H9 (cell line): ENCODE results near the gene ACOXL. TPM values are rescaled to one million over a fixed set of nuclear protein-coding genes. Genes with fewer than 3 reads are reported as not detected.

Experiments used
- DNase-seq: peaks from one replicate; pipeline ENCODE4 v3.0.0-alpha.2; 2017
- H2AFZ ChIP-seq: one replicate; pipeline ENCODE4 v1.6.1; 2013; ENCODE audit warnings: mild to moderate bottlenecking, low read length, control low read depth, moderate library complexity
- H2AK5ac ChIP-seq: 2 replicates; pipeline ENCODE4 v1.6.1; 2013; ENCODE audit warnings: low read length, control low read depth, mixed read lengths; ENCODE audit not compliant: insufficient read length
- H2BK120ac ChIP-seq: one replicate; pipeline ENCODE4 v1.6.1; 2013; ENCODE audit warnings: low read depth, mild to moderate bottlenecking, low read length, control low read depth, inconsistent platforms; ENCODE audit not compliant: poor library complexity, severe bottlenecking
- H2BK12ac ChIP-seq: 2 replicates; pipeline ENCODE4 v1.6.1; 2013; ENCODE audit warnings: low read length, control low read depth, mixed read lengths, low read depth; ENCODE audit not compliant: insufficient read length
- H2BK15ac ChIP-seq: 2 replicates; pipeline ENCODE4 v1.6.1; 2013; ENCODE audit warnings: low read depth, low read length, control low read depth
- H2BK20ac ChIP-seq: one replicate; pipeline ENCODE4 v1.6.1; 2013; ENCODE audit warnings: low read depth, mild to moderate bottlenecking, low read length, control low read depth, inconsistent platforms; ENCODE audit not compliant: poor library complexity, severe bottlenecking
- H2BK5ac ChIP-seq: 2 replicates; pipeline ENCODE4 v1.6.1; 2013; ENCODE audit warnings: low read length, control low read depth, mixed read lengths; ENCODE audit not compliant: insufficient read length
- H3K14ac ChIP-seq: 2 replicates; pipeline ENCODE4 v1.6.1; 2013; ENCODE audit warnings: low read length, control low read depth; ENCODE audit not compliant: insufficient read depth
- H3K18ac ChIP-seq: 2 replicates; pipeline ENCODE4 v1.6.1; 2013; ENCODE audit warnings: low read depth, mild to moderate bottlenecking, mixed read lengths, low read length, control low read depth; ENCODE audit not compliant: insufficient read length
- H3K23ac ChIP-seq: 2 replicates; pipeline ENCODE4 v1.6.1; 2013; ENCODE audit warnings: low read length, control low read depth, mixed read lengths, low read depth; ENCODE audit not compliant: insufficient read length
- H3K23me2 ChIP-seq: 2 replicates; pipeline ENCODE4 v1.6.1; 2013; ENCODE audit warnings: low read depth, mild to moderate bottlenecking, mixed read lengths, low read length, control low read depth; ENCODE audit not compliant: insufficient read length, poor library complexity, severe bottlenecking
- H3K27ac ChIP-seq: 2 replicates; pipeline ENCODE4 v1.5.1; 2013; ENCODE audit warnings: low read length, control low read depth, mixed read lengths, low read depth; ENCODE audit not compliant: insufficient read length
- H3K27me3 ChIP-seq: 2 replicates; pipeline ENCODE4 v1.6.1; 2013; ENCODE audit warnings: low read length, control low read depth, inconsistent platforms; ENCODE audit not compliant: insufficient read depth
- H3K4ac ChIP-seq: 2 replicates; pipeline ENCODE4 v1.6.1; 2013; ENCODE audit warnings: low read depth, mild to moderate bottlenecking, control low read depth, inconsistent platforms, low read length, moderate library complexity
- H3K4me1 ChIP-seq: 2 replicates; pipeline ENCODE4 v1.6.1; 2013; ENCODE audit warnings: low read length, control low read depth, inconsistent platforms; ENCODE audit not compliant: insufficient read depth
- H3K4me2 ChIP-seq: 2 replicates; pipeline ENCODE4 v1.6.1; 2013; ENCODE audit warnings: low read length, control low read depth, mixed read lengths; ENCODE audit not compliant: insufficient read length, insufficient read depth
- H3K56ac ChIP-seq: 2 replicates; pipeline ENCODE4 v1.6.1; 2013; ENCODE audit warnings: low read depth, mild to moderate bottlenecking, mixed read lengths, low read length, control low read depth; ENCODE audit not compliant: insufficient read length
- H3K79me1 ChIP-seq: 2 replicates; pipeline ENCODE4 v1.6.1; 2013; ENCODE audit warnings: low read depth, mild to moderate bottlenecking, moderate library complexity, low read length, control low read depth, inconsistent platforms; ENCODE audit not compliant: insufficient read depth, poor library complexity, severe bottlenecking
- H3K79me2 ChIP-seq: 2 replicates; pipeline ENCODE4 v1.6.1; 2013; ENCODE audit warnings: low read length, control low read depth, inconsistent platforms; ENCODE audit not compliant: insufficient read depth
- H3K9ac ChIP-seq: 2 replicates; pipeline ENCODE4 v1.6.1; 2013; ENCODE audit warnings: low read length, control low read depth, mixed read lengths; ENCODE audit not compliant: insufficient read length; ENCODE audit errors: extremely low read depth
- H3K9me3 ChIP-seq: one replicate; pipeline ENCODE4 v1.6.1; 2013; ENCODE audit warnings: low read depth, low read length, inconsistent platforms; ENCODE audit not compliant: control insufficient read depth
- H3T11ph ChIP-seq: one replicate; pipeline ENCODE4 v1.6.1; 2013; ENCODE audit warnings: mild to moderate bottlenecking, low read length, control low read depth, inconsistent platforms
- H4K20me1 ChIP-seq: one replicate; pipeline ENCODE4 v1.6.1; 2013; ENCODE audit not compliant: control insufficient read depth, insufficient read length, insufficient read depth
- H4K5ac ChIP-seq: 2 replicates; pipeline ENCODE4 v1.6.1; 2013; ENCODE audit warnings: low read depth, mild to moderate bottlenecking, mixed read lengths, low read length, control low read depth; ENCODE audit not compliant: insufficient read length
- H4K8ac ChIP-seq: replicated peaks from 2 replicates; pipeline ENCODE4 v1.6.1; 2013; ENCODE audit warnings: low read length, control low read depth, mixed read lengths, low read depth; ENCODE audit not compliant: insufficient read length
- H4K91ac ChIP-seq: 2 replicates; pipeline ENCODE4 v1.6.1; 2013; ENCODE audit warnings: low read depth, mild to moderate bottlenecking, moderate library complexity, mixed read lengths, low read length, control low read depth; ENCODE audit not compliant: insufficient read length
- H3K27ac Mint-ChIP-seq, 3 experiments: 2 replicates in 2 of 3; 3 replicates in 1 of 3; pipeline ENCODE4 v1.8.0; 2020 to 2021; ENCODE audit warnings: mixed read lengths in 3 of 3, mild to moderate bottlenecking in 1 of 3, moderate library complexity in 1 of 3
- H3K27me3 Mint-ChIP-seq: 2 replicates; pipeline ENCODE4 v1.8.0; 2021; ENCODE audit warnings: low read depth, mild to moderate bottlenecking, moderate library complexity, mixed read lengths
- H3K36me3 Mint-ChIP-seq, 3 experiments: 2 replicates in 2 of 3; 3 replicates in 1 of 3; pipeline ENCODE4 v1.8.0; 2020 to 2021; ENCODE audit warnings: low read depth in 3 of 3, mixed read lengths in 3 of 3; ENCODE audit not compliant: insufficient read depth in 1 of 3
- H3K4me1 Mint-ChIP-seq, 2 experiments: 2 replicates each; pipeline ENCODE4 v1.8.0; 2020; ENCODE audit warnings: mixed read lengths in 2 of 2
- H3K4me3 Mint-ChIP-seq, 2 experiments: 2 replicates in 1 of 2; 3 replicates in 1 of 2; pipeline ENCODE4 v1.8.0; 2020 to 2021; ENCODE audit warnings: mild to moderate bottlenecking in 2 of 2, mixed read lengths in 2 of 2, moderate library complexity in 1 of 2
- H3K9me3 Mint-ChIP-seq, 2 experiments: 2 replicates in 1 of 2; 3 replicates in 1 of 2; pipeline ENCODE4 v1.8.0; 2020; ENCODE audit warnings: mild to moderate bottlenecking in 2 of 2, mixed read lengths in 2 of 2, moderate library complexity in 1 of 2
- WGBS: extraction: QIAGEN DNeasy Blood & Tissue Kit; methylation state at CpG from one replicate; pipeline ENCODE4 v1.1.7; 2013; ENCODE audit warnings: missing lambda C conversion rate, low lambda C conversion rate, mixed read lengths; ENCODE audit not compliant: insufficient read length; ENCODE audit errors: extremely low coverage; 5-methylcytosine and 5-hydroxymethylcytosine counted together
- total RNA-seq: library from RNA; stranded (reverse); gene quantifications from 2 replicates; pipeline ENCODE4 v1.2.1, GENCODE V29; 2021
- TF ChIP-seq, protein P1 (sequence below): fragments of 200-600 bp; sonication (generic); conservative IDR thresholded peaks from 3 replicates; pipeline ENCODE4 v1.8.0; 2021; ENCODE audit warnings: antibody characterized with exemption, mild to moderate bottlenecking

The ACOXL gene
- total RNA-seq, 1 experiment from 2014 or later, result 37.6 TPM

GRCh38 chr2:110852051-110852450 lies 119.7 kb downstream of the ACOXL start:
- TF ChIP-seq, protein P1, sequence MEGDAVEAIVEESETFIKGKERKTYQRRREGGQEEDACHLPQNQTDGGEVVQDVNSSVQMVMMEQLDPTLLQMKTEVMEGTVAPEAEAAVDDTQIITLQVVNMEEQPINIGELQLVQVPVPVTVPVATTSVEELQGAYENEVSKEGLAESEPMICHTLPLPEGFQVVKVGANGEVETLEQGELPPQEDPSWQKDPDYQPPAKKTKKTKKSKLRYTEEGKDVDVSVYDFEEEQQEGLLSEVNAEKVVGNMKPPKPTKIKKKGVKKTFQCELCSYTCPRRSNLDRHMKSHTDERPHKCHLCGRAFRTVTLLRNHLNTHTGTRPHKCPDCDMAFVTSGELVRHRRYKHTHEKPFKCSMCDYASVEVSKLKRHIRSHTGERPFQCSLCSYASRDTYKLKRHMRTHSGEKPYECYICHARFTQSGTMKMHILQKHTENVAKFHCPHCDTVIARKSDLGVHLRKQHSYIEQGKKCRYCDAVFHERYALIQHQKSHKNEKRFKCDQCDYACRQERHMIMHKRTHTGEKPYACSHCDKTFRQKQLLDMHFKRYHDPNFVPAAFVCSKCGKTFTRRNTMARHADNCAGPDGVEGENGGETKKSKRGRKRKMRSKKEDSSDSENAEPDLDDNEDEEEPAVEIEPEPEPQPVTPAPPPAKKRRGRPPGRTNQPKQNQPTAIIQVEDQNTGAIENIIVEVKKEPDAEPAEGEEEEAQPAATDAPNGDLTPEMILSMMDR, result no peak
- no peak overlapping the region for H3K23ac ChIP-seq
- Mint-ChIP-seq H3K4me3 (no peak overlapping the region), H3K36me3 (peaks cover 9 to 48% (median 36%) of the 10 kb centered on the region in 3 experiments; a peak in 6 of 7 replicates), H3K27me3 (no peaks in the 10 kb centered on the region; the same call in 1 of the 2 replicates), H3K4me1 (peaks cover 20 to 35% of the 10 kb centered on the region in 2 experiments), H3K27ac (peak overlapping the region; percentile 42 to 65 (median 47); a peak in 5 of 7 replicates), H3K9me3 (no peaks in the 10 kb centered on the region)
- no peaks in the 10 kb centered on the region for H3K23me2 ChIP-seq
- H2BK20ac ChIP-seq, result no peak overlapping the region
- H3K9ac ChIP-seq, result no peak overlapping the region
- no peak overlapping the region for H2BK12ac ChIP-seq
- H3K14ac ChIP-seq, result no peak overlapping the region
- H4K91ac ChIP-seq, result no peak overlapping the region
- no peak overlapping the region for H3T11ph ChIP-seq
- no peak overlapping the region for H3K27ac ChIP-seq
- no peak overlapping the region for H2BK5ac ChIP-seq
- WGBS, result no CpG with 5 or more reads among the region's 11 CpGs
- no peaks in the 10 kb centered on the region for H3K27me3 ChIP-seq
- peaks cover 3% of the 10 kb centered on the region; the same call in 1 of the 2 replicates for H3K4me1 ChIP-seq
- no peak overlapping the region for H2AK5ac ChIP-seq
- no peak overlapping the region for H3K56ac ChIP-seq
- no peaks in the 10 kb centered on the region for H3K9me3 ChIP-seq
- no peaks in the 10 kb centered on the region for H3K79me2 ChIP-seq
- no peak overlapping the region for H3K18ac ChIP-seq
- no peak overlapping the region for H2AFZ ChIP-seq
- no peak overlapping the region for H4K8ac ChIP-seq
- no peak overlapping the region for H2BK15ac ChIP-seq
- H3K4me2 ChIP-seq, result no peak overlapping the region
- H2BK120ac ChIP-seq, result no peak overlapping the region
- peak; percentile 22 for DNase-seq
- no peak overlapping the region for H4K5ac ChIP-seq
- H4K20me1 ChIP-seq, result no peaks in the 10 kb centered on the region
- H3K79me1 ChIP-seq, result no peaks in the 10 kb centered on the region
- no peak overlapping the region for H3K4ac ChIP-seq
